IPS-18c (cell line): Measurements from ENCODE around the gene CBLN1.
"Not testable (repeated sequence)": the region's sequence is repeated elsewhere in the genome, so short reads cannot be mapped to it uniquely, and the experiment has no call there.

Source experiments
- H3K4me3 ChIP-seq: 2 replicates; pipeline ENCODE4 v1.7.0; 2013; ENCODE audit warnings: low read depth, mild to moderate bottlenecking, low read length, moderate library complexity; ENCODE audit not compliant: insufficient read depth
- H3K9me3 ChIP-seq: one replicate; pipeline ENCODE4 v1.6.1; 2013; ENCODE audit warnings: mild to moderate bottlenecking, low read length, moderate library complexity; ENCODE audit not compliant: control insufficient read depth, insufficient read depth

The CBLN1 gene

GRCh38 chr16:49259330-49259729, 22.3 kb downstream of the CBLN1 start:
- H3K4me3 ChIP-seq, result no peak overlapping the region
- no peaks in the 10 kb centered on the region for H3K9me3 ChIP-seq

- no peaks in the 10 kb centered on the region for H3K9me3 ChIP-seq
- H3K4me3 ChIP-seq, result no peak overlapping the region
Observed at GRCh38 chr16:49250689-49251088, 30.9 kb downstream of the CBLN1 start.

GRCh38 chr16:49248227-49248626, 33.4 kb downstream of the CBLN1 start:
- Histone ChIP-seq H3K9me3 (no peaks in the 10 kb centered on the region), H3K4me3 (no peak overlapping the region)

GRCh38 chr16:49236216-49236615, 45.4 kb downstream of the CBLN1 start:
- Histone ChIP-seq H3K4me3 (no peak overlapping the region), H3K9me3 (no peaks in the 10 kb centered on the region)

GRCh38 chr16:49228335-49228734, 53.3 kb downstream of the CBLN1 start:
- not testable (repeated sequence) for H3K9me3 ChIP-seq, H3K4me3 ChIP-seq
